NOMO-1 treated with DMSO at 0.1 percent for 48 hours (cell line): ENCODE measurements around the gene COL9A3.

Source experiments
- DNase-seq: peaks from one replicate; lab custom pipeline; 2025; ENCODE audit not compliant: unreplicated experiment; lab: John Stamatoyannopoulos, UW

Gene COL9A3

GRCh38 chr20:62822239-62822787, 5.5 kb downstream of the COL9A3 start:
- no peak for DNase-seq

GRCh38 chr20:62822788-62823651, 6.2 kb downstream of the COL9A3 start:
- peak; percentile 86 for DNase-seq

GRCh38 chr20:62823688-62824475, 7.0 kb downstream of the COL9A3 start:
- DNase-seq: no peak

GRCh38 chr20:62824476-62825332, 7.9 kb downstream of the COL9A3 start:
- DNase-seq: peak; percentile 80

- DNase-seq: no peak
Observed at GRCh38 chr20:62825333-62825985, 8.6 kb downstream of the COL9A3 start.

- no peak for DNase-seq
Observed at GRCh38 chr20:62825986-62826645, 9.3 kb downstream of the COL9A3 start.

- no peak for DNase-seq
Observed at GRCh38 chr20:62826646-62827310, 9.9 kb downstream of the COL9A3 start.

GRCh38 chr20:62827311-62828038, 10.6 kb downstream of the COL9A3 start:
- DNase-seq: no peak

- no peak for DNase-seq
Observed at GRCh38 chr20:62828051-62828450, 11.2 kb downstream of the COL9A3 start.

- no peak for DNase-seq
Observed at GRCh38 chr20:62828511-62829230, 11.8 kb downstream of the COL9A3 start.

GRCh38 chr20:62829231-62830230, 12.7 kb downstream of the COL9A3 start:
- DNase-seq: no peak

GRCh38 chr20:62830251-62830650, 13.4 kb downstream of the COL9A3 start:
- no peak for DNase-seq

GRCh38 chr20:62830821-62831220, 14.0 kb downstream of the COL9A3 start:
- peak; percentile 76 for DNase-seq

- DNase-seq: no peak
Observed at GRCh38 chr20:62831361-62831788, 14.5 kb downstream of the COL9A3 start.

GRCh38 chr20:62831854-62832211, 15.0 kb downstream of the COL9A3 start:
- DNase-seq: no peak

- peak; percentile 95 for DNase-seq
Observed at GRCh38 chr20:62832212-62832922, 15.5 kb downstream of the COL9A3 start.
